Spleen (tissue), 7 donors: ENCODE data around the gene TMEM121B.

ENCODE experiments used
- CTCF ChIP-seq, 11 experiments: fragments of 200-600 bp in 7 of 11; fragments of 450-650 bp in 4 of 11; sonication (generic) in 4 of 11; IDR thresholded peaks in 8 of 11; conservative IDR thresholded peaks in 3 of 11; 1 replicate in 7 of 11; 2 replicates in 4 of 11; pipeline versions ENCODE4 v1.4.0 to v1.8.0; 2016 to 2021; ENCODE audit warnings: antibody characterized with exemption in 11 of 11, inconsistent platforms in 4 of 11, mild to moderate bottlenecking in 1 of 11
- POLR2A ChIP-seq, 3 donors: fragments of 450-650 bp; IDR thresholded peaks; one replicate each; pipeline ENCODE4 v1.5.1; 2017; ENCODE audit warnings: antibody characterized with exemption in 3 of 3, mild to moderate bottlenecking in 1 of 3
- POLR2AphosphoS5 ChIP-seq, 3 donors: sonication (generic); formaldehyde crosslinking; IDR thresholded peaks; one replicate each; pipeline ENCODE4 v1.5.1; 2017; ENCODE audit warnings: antibody characterized with exemption in 3 of 3
- donor health status: DM: no; HTN: no; CAD: no; lungs with moderate emphysema.
- donor health status: DM: no; HTN: no; CAD: no.
- donor health status: DM: no; HTN: no; CAD: no.

GRCh38 chr22:17157714-17158113 lies 36.6 kb upstream of the TMEM121B start:
- TF ChIP-seq CTCF (IDR thresholded peaks at IDR 0.05 in 8 of 11, conservative IDR thresholded peaks at IDR 0.05 in 3 of 11) (no peak), POLR2A (IDR thresholded peaks at IDR 0.05) (no peak), POLR2AphosphoS5 (IDR thresholded peaks at IDR 0.05) (no peak)
